Measurements from ENCODE around the gene RPL29. TPM values are rescaled to one million over a fixed set of nuclear protein-coding genes. Genes with fewer than 3 reads are reported as not detected.

Gene RPL29
- polyA plus RNA-seq, 4 donors: 2,279 to 2,521 (median 2,399) TPM

- peaks cover 0 to 4% of the 10 kb centered on the region in 2 donors for H3K9me3 ChIP-seq (ENCODE audit: control insufficient read depth in 2 of 2, insufficient read depth in 1 of 2, low read depth in 1 of 2, low read length in 1 of 2)
- H3K4me1 ChIP-seq (ENCODE audit: control insufficient read depth in 3 of 3, insufficient read depth in 2 of 3, low read depth in 1 of 3, low read length in 2 of 3): peaks cover 0 to 25% (median 7%) of the 10 kb centered on the region in 3 donors
- H3K27ac ChIP-seq (ENCODE audit: low read depth in 1 of 3, low read length in 2 of 3): no peak overlapping the region
- H3K36me3 ChIP-seq (ENCODE audit: control insufficient read depth in 3 of 3, insufficient read depth in 2 of 3, low read depth in 1 of 3, low read length in 3 of 3): peaks cover 0 to 36% (median 2%) of the 10 kb centered on the region in 3 donors
- FAIRE-seq (no peak), DNase-seq (no peak)
- H3K27me3 ChIP-seq (ENCODE audit: control insufficient read depth in 3 of 3, insufficient read depth in 3 of 3, low read length in 3 of 3): peaks cover 0 to 24% (median 3%) of the 10 kb centered on the region in 3 donors
- H3K4me3 ChIP-seq (ENCODE audit: low read depth in 1 of 3, low read length in 3 of 3): no peak overlapping the region
- 92 to 94% (median 93%) methylated on average over 17 to 20 of the region's 20 CpGs for WGBS, 3 donors
Measured at GRCh38 chr3:51958603-51959521, 36.8 kb downstream of the RPL29 start.

DNA sequence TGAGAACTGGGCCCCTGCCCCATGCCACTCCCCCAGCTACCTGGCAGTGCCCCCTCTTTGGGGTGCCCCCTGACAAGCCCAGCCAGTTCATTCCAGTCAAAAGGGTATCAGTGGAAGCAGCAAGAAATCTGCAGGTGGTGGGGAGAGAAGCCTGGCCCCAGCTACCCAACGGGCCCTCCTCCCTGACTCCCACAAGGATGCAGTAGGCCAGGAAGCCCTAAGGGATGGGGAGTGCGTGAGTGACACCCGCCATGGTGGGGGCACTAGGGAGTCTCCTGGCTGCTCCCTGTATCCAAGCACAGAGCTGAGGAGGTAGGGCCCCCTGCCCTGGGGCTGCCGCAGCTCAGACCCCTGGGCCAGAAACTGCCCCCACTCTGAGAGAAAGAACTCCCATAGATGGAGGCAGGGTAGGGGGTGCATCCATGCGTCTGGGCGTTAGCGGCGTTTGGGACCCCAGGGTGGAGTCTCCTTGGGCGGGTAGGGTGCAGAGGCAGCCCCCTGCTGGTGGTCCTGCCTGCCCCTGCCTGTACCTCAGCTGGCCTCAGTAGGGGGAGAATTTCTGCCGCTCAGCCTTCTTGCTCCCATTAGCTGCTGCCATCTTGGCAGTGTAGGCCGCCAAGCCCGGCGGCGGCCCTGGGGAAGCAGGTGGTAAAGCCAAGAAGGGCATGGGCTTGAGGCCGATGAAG, 38.0 kb downstream of the RPL29 start:
- Histone ChIP-seq H3K27ac (ENCODE audit: low read depth in 1 of 3, low read length in 2 of 3) (no peak overlapping the region), H3K4me3 (ENCODE audit: low read depth in 1 of 3, low read length in 3 of 3) (no peak overlapping the region), H3K36me3 (ENCODE audit: control insufficient read depth in 3 of 3, insufficient read depth in 2 of 3, low read depth in 1 of 3, low read length in 3 of 3) (peaks cover 0 to 36% (median 2%) of the 10 kb centered on the region in 3 donors), H3K4me1 (ENCODE audit: control insufficient read depth in 3 of 3, insufficient read depth in 2 of 3, low read depth in 1 of 3, low read length in 2 of 3) (peaks cover 0 to 22% (median 7%) of the 10 kb centered on the region in 3 donors), H3K27me3 (ENCODE audit: control insufficient read depth in 3 of 3, insufficient read depth in 3 of 3, low read length in 3 of 3) (peaks cover 0 to 31% (median 3%) of the 10 kb centered on the region in 3 donors), H3K9me3 (ENCODE audit: control insufficient read depth in 2 of 2, insufficient read depth in 1 of 2, low read depth in 1 of 2, low read length in 1 of 2) (peaks cover 0 to 4% of the 10 kb centered on the region in 2 donors)
- FAIRE-seq: no peak
- WGBS, 3 donors: 95 to 97% (median 97%) methylated on average over 15 of the region's 15 CpGs
- DNase-seq: no peak

- 3 to 6% (median 5%) methylated on average over 83 to 97 of the region's 97 CpGs for WGBS, 3 donors
- Histone ChIP-seq H3K9me3 (ENCODE audit: control insufficient read depth in 2 of 2, insufficient read depth in 1 of 2, low read depth in 1 of 2, low read length in 1 of 2) (peaks cover 0 to 4% of the 10 kb centered on the region in 2 donors), H3K4me3 (ENCODE audit: low read depth in 1 of 3, low read length in 3 of 3) (peak overlapping the region in 1 of 3 donors; percentile 42), H3K36me3 (ENCODE audit: control insufficient read depth in 3 of 3, insufficient read depth in 2 of 3, low read depth in 1 of 3, low read length in 3 of 3) (peaks cover 0 to 36% (median 2%) of the 10 kb centered on the region in 3 donors), H3K27me3 (ENCODE audit: control insufficient read depth in 3 of 3, insufficient read depth in 3 of 3, low read length in 3 of 3) (peaks cover 0 to 31% (median 3%) of the 10 kb centered on the region in 3 donors), H3K27ac (ENCODE audit: low read depth in 1 of 3, low read length in 2 of 3) (peak overlapping the region in 1 of 3 donors; percentile 33), H3K4me1 (ENCODE audit: control insufficient read depth in 3 of 3, insufficient read depth in 2 of 3, low read depth in 1 of 3, low read length in 2 of 3) (peaks cover 0 to 8% (median 7%) of the 10 kb centered on the region in 3 donors)
- no peak for FAIRE-seq
- peak in 1 of 2 donors; percentile 75 for DNase-seq
Measured at GRCh38 chr3:51955893-51956770, 39.6 kb downstream of the RPL29 start.

GRCh38 chr3:51955175-51955892, 40.4 kb downstream of the RPL29 start, which contains the start of gene GPR62:
Gene GPR62 (plus strand): TSS chr3:51955381. CDS start chr3:51955653, 272 bp downstream.
- Histone ChIP-seq H3K27me3 (ENCODE audit: control insufficient read depth in 3 of 3, insufficient read depth in 3 of 3, low read length in 3 of 3) (peaks cover 0 to 31% (median 3%) of the 10 kb centered on the region in 3 donors), H3K4me3 (ENCODE audit: low read depth in 1 of 3, low read length in 3 of 3) (peak within 1 kb of the TSS in 1 of 3 donors; percentile 42), H3K36me3 (ENCODE audit: control insufficient read depth in 3 of 3, insufficient read depth in 2 of 3, low read depth in 1 of 3, low read length in 3 of 3) (peaks cover 0 to 30% (median 2%) of the 10 kb centered on the region in 3 donors), H3K4me1 (ENCODE audit: control insufficient read depth in 3 of 3, insufficient read depth in 2 of 3, low read depth in 1 of 3, low read length in 2 of 3) (peaks cover 0 to 7% (median 6%) of the 10 kb centered on the region in 3 donors), H3K27ac (ENCODE audit: low read depth in 1 of 3, low read length in 2 of 3) (peak within 1 kb of the TSS in 1 of 3 donors; percentile 33), H3K9me3 (ENCODE audit: control insufficient read depth in 2 of 2, insufficient read depth in 1 of 2, low read depth in 1 of 2, low read length in 1 of 2) (peaks cover 0 to 4% of the 10 kb centered on the region in 2 donors)
- DNase-seq (no peak), FAIRE-seq (no peak)
- WGBS, 3 donors: 23 to 35% (median 26%) methylated on average over 33 of the region's 33 CpGs

GRCh38 chr3:51954713-51955112, 41.0 kb downstream of the RPL29 start:
- no peak overlapping the region for H3K4me3 ChIP-seq (ENCODE audit: low read depth in 1 of 3, low read length in 3 of 3)
- peaks cover 0 to 31% (median 3%) of the 10 kb centered on the region in 3 donors for H3K27me3 ChIP-seq (ENCODE audit: control insufficient read depth in 3 of 3, insufficient read depth in 3 of 3, low read length in 3 of 3)
- DNase-seq: no peak
- peaks cover 0 to 7% (median 6%) of the 10 kb centered on the region in 3 donors for H3K4me1 ChIP-seq (ENCODE audit: control insufficient read depth in 3 of 3, insufficient read depth in 2 of 3, low read depth in 1 of 3, low read length in 2 of 3)
- H3K36me3 ChIP-seq (ENCODE audit: control insufficient read depth in 3 of 3, insufficient read depth in 2 of 3, low read depth in 1 of 3, low read length in 3 of 3): peaks cover 0 to 24% (median 2%) of the 10 kb centered on the region in 3 donors
- 71 to 90% (median 82%) methylated on average over 1 of the region's 1 CpG for WGBS, 3 donors
- peaks cover 0 to 4% of the 10 kb centered on the region in 2 donors for H3K9me3 ChIP-seq (ENCODE audit: control insufficient read depth in 2 of 2, insufficient read depth in 1 of 2, low read depth in 1 of 2, low read length in 1 of 2)
- H3K27ac ChIP-seq (ENCODE audit: low read depth in 1 of 3, low read length in 2 of 3): no peak overlapping the region
- no peak for FAIRE-seq

DNA sequence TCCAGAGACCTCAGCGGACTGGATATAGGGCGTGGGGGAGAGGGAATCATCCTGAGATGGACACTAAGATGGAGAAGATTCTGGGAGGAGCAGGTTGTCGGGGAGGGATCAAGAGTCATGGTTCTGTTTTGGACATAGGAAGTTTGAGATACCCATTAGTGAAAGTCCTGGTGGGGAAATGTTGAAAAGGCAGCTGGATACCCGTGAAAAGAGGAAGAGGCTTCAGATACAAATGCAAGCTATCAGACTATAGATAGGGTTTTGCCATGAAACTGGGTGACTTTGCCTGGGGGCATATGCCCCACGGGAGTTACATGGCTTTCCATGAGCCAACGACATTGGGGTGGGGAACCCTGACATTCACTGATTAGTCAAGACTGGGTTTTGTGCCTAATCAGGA, 41.6 kb downstream of the RPL29 start:
- Histone ChIP-seq H3K27me3 (ENCODE audit: control insufficient read depth in 3 of 3, insufficient read depth in 3 of 3, low read length in 3 of 3) (peaks cover 0 to 31% (median 3%) of the 10 kb centered on the region in 3 donors), H3K36me3 (ENCODE audit: control insufficient read depth in 3 of 3, insufficient read depth in 2 of 3, low read depth in 1 of 3, low read length in 3 of 3) (peaks cover 0 to 20% (median 2%) of the 10 kb centered on the region in 3 donors), H3K4me1 (ENCODE audit: control insufficient read depth in 3 of 3, insufficient read depth in 2 of 3, low read depth in 1 of 3, low read length in 2 of 3) (peaks cover 0 to 7% (median 6%) of the 10 kb centered on the region in 3 donors), H3K27ac (ENCODE audit: low read depth in 1 of 3, low read length in 2 of 3) (no peak overlapping the region), H3K4me3 (ENCODE audit: low read depth in 1 of 3, low read length in 3 of 3) (no peak overlapping the region), H3K9me3 (ENCODE audit: control insufficient read depth in 2 of 2, insufficient read depth in 1 of 2, low read depth in 1 of 2, low read length in 1 of 2) (peaks cover 0 to 4% of the 10 kb centered on the region in 2 donors)
- no peak for FAIRE-seq
- 59 to 69% (median 66%) methylated on average over 6 of the region's 6 CpGs for WGBS, 3 donors
- no peak for DNase-seq

GRCh38 chr3:51953445-51953844, 42.2 kb downstream of the RPL29 start:
- Histone ChIP-seq H3K9me3 (ENCODE audit: control insufficient read depth in 2 of 2, insufficient read depth in 1 of 2, low read depth in 1 of 2, low read length in 1 of 2) (peaks cover 0 to 4% of the 10 kb centered on the region in 2 donors), H3K36me3 (ENCODE audit: control insufficient read depth in 3 of 3, insufficient read depth in 2 of 3, low read depth in 1 of 3, low read length in 3 of 3) (peaks cover 0 to 14% (median 2%) of the 10 kb centered on the region in 3 donors), H3K4me1 (ENCODE audit: control insufficient read depth in 3 of 3, insufficient read depth in 2 of 3, low read depth in 1 of 3, low read length in 2 of 3) (peaks cover 0 to 7% (median 6%) of the 10 kb centered on the region in 3 donors), H3K4me3 (ENCODE audit: low read depth in 1 of 3, low read length in 3 of 3) (no peak overlapping the region), H3K27me3 (ENCODE audit: control insufficient read depth in 3 of 3, insufficient read depth in 3 of 3, low read length in 3 of 3) (peaks cover 0 to 31% (median 3%) of the 10 kb centered on the region in 3 donors), H3K27ac (ENCODE audit: low read depth in 1 of 3, low read length in 2 of 3) (no peak overlapping the region)
- WGBS, 3 donors: 67 to 84% (median 70%) methylated on average over 3 of the region's 3 CpGs
- DNase-seq (no peak), FAIRE-seq (no peak)

Measured in small intestine (tissue), 7 donors.